K562 (cell line): ENCODE measurements around the gene PACS2. TPM values are rescaled to one million over a fixed set of nuclear protein-coding genes. Genes with fewer than 3 reads are reported as not detected.

Experiments used
- ATAC-seq: fragments of 200-7000 bp; cut with Tn5 transposase; 3 replicates; pipeline ENCODE4 v1.9.1; 2020; ENCODE audit warnings: moderate library complexity
- BruUV-seq: library from RNA; stranded (reverse); fragments of 400-500 nt; replicated peaks from 2 replicates; lab custom pipeline; 2021; lab: Mats Ljungman, UMichigan
- CTCF ChIA-PET: fragments of 300-600 bp; formaldehyde crosslinking; extraction: SDS; loops from one replicate; lab custom pipeline; 2021; ENCODE audit warnings: low intra/inter-chr PET ratio; lab: Yijun Ruan, JAX
- POLR2A ChIA-PET: fragments of 300-600, 350-650 bp; sonication (Branson Sonifier 250); formaldehyde crosslinking; extraction: SDS; loops from one replicate; lab custom pipeline; 2021; ENCODE audit warnings: antibody characterized with exemption, inconsistent platforms; lab: Yijun Ruan, JAX
- DNase-seq, 4 experiments: peaks; one replicate each; pipeline versions ENCODE4 v3.0.0 to v3.0.0-alpha.2; 2011 to 2018; ENCODE audit warnings: low spot score in 3 of 4, mixed read lengths in 3 of 4; ENCODE audit errors: extremely low read depth in 1 of 4
- FAIRE-seq: peaks from 2 replicates; lab custom pipeline; 2011; peaks lifted over from hg19 to GRCh38; lab: Jason Lieb, UNC
- H2AFZ ChIP-seq: 2 replicates; pipeline ENCODE4 v1.6.0; 2011; ENCODE audit warnings: low read depth, low read length, control low read depth, inconsistent platforms
- H3K27ac ChIP-seq: fragments of 200-600 bp; 3 replicates; pipeline ENCODE4 v1.8.0; 2011; ENCODE audit warnings: low read depth, mild to moderate bottlenecking, control low read depth, inconsistent platforms, low read length, moderate library complexity, mixed read lengths; ENCODE audit errors: extremely low read depth
- H3K27me3 ChIP-seq, 2 experiments: fragments of 300-600 bp in 1 of 2; 2 replicates in 1 of 2; 3 replicates in 1 of 2; pipeline versions ENCODE4 v1.6.0 to v1.8.0; 2011; ENCODE audit warnings: inconsistent platforms in 2 of 2, low read length in 2 of 2, mild to moderate bottlenecking in 1 of 2, mixed read lengths in 1 of 2, moderate library complexity in 1 of 2; ENCODE audit not compliant: control insufficient read depth in 2 of 2, insufficient read depth in 2 of 2
- H3K36me3 ChIP-seq: fragments of 300-600 bp; 3 replicates; pipeline ENCODE4 v1.8.0; 2011; ENCODE audit warnings: mild to moderate bottlenecking, low read length, inconsistent platforms; ENCODE audit not compliant: control insufficient read depth, insufficient read depth
- H3K4me1 ChIP-seq, 2 experiments: fragments of 200-600 bp in 1 of 2; replicated peaks in 1 of 2; 2 replicates in 1 of 2; 3 replicates in 1 of 2; pipeline versions ENCODE4 v1.5.1 to v1.8.0; 2011; ENCODE audit warnings: inconsistent platforms in 2 of 2, low read length in 2 of 2, mild to moderate bottlenecking in 1 of 2, mixed read lengths in 1 of 2, moderate library complexity in 1 of 2; ENCODE audit not compliant: control insufficient read depth in 2 of 2, insufficient read depth in 2 of 2
- H3K4me2 ChIP-seq: 2 replicates; pipeline ENCODE4 v1.6.1; 2011; ENCODE audit warnings: low read length, control low read depth, inconsistent platforms, mixed read lengths; ENCODE audit not compliant: insufficient read depth
- H3K4me3 ChIP-seq: fragments of 200-600 bp; sonication (generic), shearing (Covaris generic); 2 replicates; pipeline ENCODE4 v1.5.1; 2016; ENCODE audit warnings: control low read depth, inconsistent platforms
- H3K79me2 ChIP-seq: fragments of 200-600 bp; 3 replicates; pipeline ENCODE4 v1.8.0; 2011; ENCODE audit warnings: low read length, inconsistent platforms; ENCODE audit not compliant: control insufficient read depth, insufficient read depth
- H3K9ac ChIP-seq, 2 experiments: 2 replicates each; pipeline versions ENCODE4 v1.6.0 to v1.6.1; 2011; ENCODE audit warnings: low read depth in 2 of 2, low read length in 2 of 2, control low read depth in 1 of 2, inconsistent platforms in 1 of 2, mild to moderate bottlenecking in 1 of 2, mixed read lengths in 1 of 2; ENCODE audit not compliant: insufficient read depth in 1 of 2
- H3K9me1 ChIP-seq: one replicate; pipeline ENCODE4 v1.6.0; 2011; ENCODE audit warnings: inconsistent platforms, mild to moderate bottlenecking, low read length, moderate library complexity; ENCODE audit not compliant: control insufficient read depth, insufficient read depth
- H3K9me3 ChIP-seq: replicated peaks from 2 replicates; pipeline ENCODE4 v1.5.1; 2011; ENCODE audit warnings: low read depth, low read length, inconsistent platforms; ENCODE audit not compliant: control insufficient read depth, insufficient read depth
- H4K20me1 ChIP-seq: replicated peaks from 2 replicates; pipeline ENCODE4 v1.6.1; 2011; ENCODE audit warnings: low read length, inconsistent platforms, mixed read lengths; ENCODE audit not compliant: control insufficient read depth, insufficient read depth
- CHCHD3 ChIP-seq: fragments of 250-450 bp; sonication (Bioruptor Pico); IDR thresholded peaks from 2 replicates; pipeline ENCODE4 v2.1.2; 2022; ENCODE audit warnings: mild to moderate bottlenecking
- RBM22 ChIP-seq: fragments of 200-400 bp; formaldehyde crosslinking; IDR thresholded peaks from 2 replicates; pipeline ENCODE4 v1.6.1; 2018; ENCODE audit warnings: low read length, low read depth; ENCODE audit not compliant: poor library complexity, severe bottlenecking
- TARDBP ChIP-seq: fragments of 450-650 bp; IDR thresholded peaks from 2 replicates; pipeline ENCODE4 v1.6.1; 2016
- TEAD4 ChIP-seq, 2 experiments: sonication (generic) in 1 of 2; formaldehyde crosslinking in 1 of 2; IDR thresholded peaks; 2 replicates each; pipeline versions ENCODE4 v1.6.1 to v1.8.0; 2012 to 2022; ENCODE audit warnings: borderline replicate concordance in 1 of 2, inconsistent platforms in 1 of 2, low read length in 1 of 2, mild to moderate bottlenecking in 1 of 2, missing genetic modification reagents in 1 of 2
- ZNF274 ChIP-seq: IDR thresholded peaks from 2 replicates; pipeline ENCODE4 v1.6.1; 2011; ENCODE audit warnings: low read depth, mild to moderate bottlenecking, low read length, moderate library complexity, borderline replicate concordance
- ZNF707 ChIP-seq: fragments of 250-450 bp; sonication (Bioruptor Pico); conservative IDR thresholded peaks from 2 replicates; pipeline ENCODE4 v1.8.0; 2022; ENCODE audit warnings: inconsistent platforms, mild to moderate bottlenecking, moderate library complexity
- WGBS: fragments of 100-300 bp; shearing (Covaris generic); methylation state at CpG from one replicate; pipeline ENCODE4 v1.1.6; 2016; ENCODE audit warnings: low coverage, mixed read lengths; ENCODE audit not compliant: insufficient coverage; ENCODE audit errors: missing lambda C conversion rate; 5-methylcytosine and 5-hydroxymethylcytosine counted together
- in situ Hi-C: fragments of 300-500 bp; cut with MboI; formaldehyde crosslinking; loops from 4 replicates; pipeline ENCODE4 v1.15.0; 2018; ENCODE audit warnings: inconsistent platforms, mixed read lengths
- intact Hi-C: fragments of 100-400 bp; cut with micrococcal nuclease; formaldehyde crosslinking; loops from 2 replicates; pipeline ENCODE4 v1.14.2; 2022
- polyA plus RNA-seq, 8 experiments: library from polyadenylated mRNA; depleted of rRNA in 4 of 8; stranded (reverse) in 5 of 8; unstranded in 3 of 8; fragments of >200 nt; fragmentation: Nextera tagmentation in 2 of 8; fragmentation: Illumina TruSeq in 1 of 8; extraction: Ambion mirVana in 2 of 8; extraction: Trizol in 1 of 8; gene quantifications; 2 replicates each; pipeline versions ENCODE4 v1.2.1 to v1.2.3, GENCODE V29; 2011 to 2014; ENCODE audit warnings: inconsistent platforms in 1 of 8, missing spikeins in 1 of 8
- total RNA-seq, 7 experiments: library from RNA; depleted of rRNA in 6 of 7; stranded (reverse); fragments of >200 nt in 6 of 7; fragmentation: Illumina TruSeq in 2 of 7; extraction: Trizol in 2 of 7; gene quantifications; 2 replicates each; pipeline versions ENCODE4 v1.2.1 to v1.2.3, GENCODE V29; 2011 to 2021; ENCODE audit warnings: low replicate concordance in 1 of 7
- TF ChIP-seq, protein P1 (sequence below): fragments of 450-650 bp; formaldehyde crosslinking; IDR thresholded peaks from 2 replicates; pipeline ENCODE4 v1.4.0; 2022; ENCODE audit warnings: missing genetic modification characterization

PACS2 gene
- total and polyA plus RNA-seq, 9 of the 15 experiments (the other 6 are each of a cell fraction or from before 2014, with no cell fraction given) = 0.11 to 20.8 (median 9.9) TPM

- Histone ChIP-seq H2AFZ (no peak overlapping the region), H3K9me1 (no peaks in the 10 kb centered on the region), H3K27ac (no peak overlapping the region), H3K27me3 (no peaks in the 10 kb centered on the region), H3K4me1 (peaks cover 0 to 51% of the 10 kb centered on the region in 2 experiments; a peak in 2 of 5 replicates), H3K79me2 (no peaks in the 10 kb centered on the region), H4K20me1 (no peaks in the 10 kb centered on the region; the same call in 1 of the 2 replicates), H3K9me3 (no peaks in the 10 kb centered on the region), H3K36me3 (no peaks in the 10 kb centered on the region), H3K9ac (peak overlapping the region in 1 of 2 experiments; percentile 68; a peak in 2 of 4 replicates), H3K4me2 (no peak overlapping the region)
- DNase-seq (no peak), ATAC-seq (peak; percentile 16; the same call in 1 of the 3 replicates), FAIRE-seq (no peak)
- WGBS = 38% methylated on average over 13 of the region's 25 CpGs
- in situ Hi-C loops = no loop called here
- POLR2A ChIA-PET = interaction anchor here (0.8 kb wide), 1 partner anchor 11 kb away, joined by 3 read pairs; no protein-coding TSS in a partner anchor
- intact Hi-C loops = no loop called here
- TF ChIP-seq, protein P1, sequence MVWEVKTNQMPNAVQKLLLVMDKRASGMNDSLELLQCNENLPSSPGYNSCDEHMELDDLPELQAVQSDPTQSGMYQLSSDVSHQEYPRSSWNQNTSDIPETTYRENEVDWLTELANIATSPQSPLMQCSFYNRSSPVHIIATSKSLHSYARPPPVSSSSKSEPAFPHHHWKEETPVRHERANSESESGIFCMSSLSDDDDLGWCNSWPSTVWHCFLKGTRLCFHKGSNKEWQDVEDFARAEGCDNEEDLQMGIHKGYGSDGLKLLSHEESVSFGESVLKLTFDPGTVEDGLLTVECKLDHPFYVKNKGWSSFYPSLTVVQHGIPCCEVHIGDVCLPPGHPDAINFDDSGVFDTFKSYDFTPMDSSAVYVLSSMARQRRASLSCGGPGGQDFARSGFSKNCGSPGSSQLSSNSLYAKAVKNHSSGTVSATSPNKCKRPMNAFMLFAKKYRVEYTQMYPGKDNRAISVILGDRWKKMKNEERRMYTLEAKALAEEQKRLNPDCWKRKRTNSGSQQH = no peak
- no peak for TF ChIP-seq TARDBP
- no peak for TF ChIP-seq ZNF274
- TF ChIP-seq TEAD4 (IDR thresholded peaks at IDR 0.05; ENCODE audit: low read length) = no peak
- no peak for TF ChIP-seq TEAD4 (CRISPR knock-in tag; IDR thresholded peaks at IDR 0.05; ENCODE audit: borderline replicate concordance)
- no peak for TF ChIP-seq ZNF707 (CRISPR knock-in tag)
- no peak for TF ChIP-seq RBM22
- TF ChIP-seq CHCHD3 (CRISPR knock-in tag) = no peak
- TF ChIP-seq, all 486 proteins: peak for 0
- H3K4me3 ChIP-seq = no peak overlapping the region
- CTCF ChIA-PET = no interaction called here
- BruUV-seq = no TSS peak
Measured at GRCh38 chr14:105388110-105388951, 73.8 kb downstream of the PACS2 start.
